Activated CD8-positive, alpha-beta memory T cell treated with anti-CD3 and anti-CD28 coated beads for 36 hours (primary cell): Measurements from ENCODE around the gene FAM20C. TPM values are rescaled to one million over a fixed set of nuclear protein-coding genes. Genes with fewer than 3 reads are reported as not detected.
"Not testable (repeated sequence)": the region's sequence is repeated elsewhere in the genome, so short reads cannot be mapped to it uniquely, and the experiment has no call there.

Experiments
- CTCF ChIA-PET: fragments of 350-600 bp; sonication (Branson Sonifier 250); formaldehyde crosslinking; loops from one replicate; lab custom pipeline; 2021; ENCODE audit warnings: antibody characterized with exemption; lab: Charles Lee
- POLR2A ChIA-PET: fragments of 350-600 bp; sonication (Branson Sonifier 250); formaldehyde crosslinking; loops from one replicate; lab custom pipeline; 2021; ENCODE audit warnings: antibody characterized with exemption; lab: Charles Lee
- total RNA-seq, 2 experiments: library from RNA; stranded (reverse); gene quantifications; one replicate each; pipeline ENCODE4 v1.2.3, GENCODE V29; 2021

FAM20C gene
- total RNA-seq, 2 experiments from 2014 or later: 0.74 to 1.5 TPM

DNA sequence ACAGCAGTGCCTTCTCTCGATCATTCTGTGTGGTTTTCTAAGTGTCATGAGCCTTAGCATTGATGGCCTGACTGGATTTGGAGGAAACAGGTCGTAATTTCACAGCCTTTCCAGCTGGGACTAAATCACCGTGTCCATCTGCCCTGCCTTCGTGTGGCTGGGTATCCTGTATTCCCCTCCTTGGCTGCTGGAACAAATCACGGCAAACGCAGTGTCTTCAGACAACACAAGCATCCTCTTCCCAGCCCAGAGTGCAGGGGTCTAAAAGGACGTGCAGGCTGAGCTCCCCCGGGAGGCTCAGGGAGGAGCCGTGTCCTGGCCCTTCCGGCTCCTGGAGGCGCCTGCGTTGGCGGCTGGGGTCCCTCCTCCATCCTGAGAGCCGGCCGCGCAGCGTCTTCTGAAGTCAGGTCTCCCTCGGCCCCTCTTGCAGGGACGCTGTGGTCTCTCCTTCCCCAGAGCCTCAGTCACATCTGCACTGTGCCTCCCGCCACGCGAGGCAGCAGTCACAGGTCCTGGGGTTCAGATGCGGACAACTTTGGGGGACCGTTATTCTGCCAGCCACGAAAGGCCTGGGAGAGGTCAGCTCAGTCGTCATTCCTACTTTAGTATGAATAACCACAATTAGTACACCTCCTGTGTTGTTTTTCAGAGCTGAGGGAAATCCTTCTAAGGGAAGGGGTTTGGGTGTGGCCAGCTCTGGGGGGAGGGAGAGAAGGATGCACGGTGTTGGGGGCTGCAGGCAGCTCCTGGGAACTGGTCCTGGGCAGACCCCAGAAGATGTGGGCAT is 41.1 kb downstream of the FAM20C start:
- ChIA-PET POLR2A (no interaction called here), CTCF (no interaction called here)

DNA sequence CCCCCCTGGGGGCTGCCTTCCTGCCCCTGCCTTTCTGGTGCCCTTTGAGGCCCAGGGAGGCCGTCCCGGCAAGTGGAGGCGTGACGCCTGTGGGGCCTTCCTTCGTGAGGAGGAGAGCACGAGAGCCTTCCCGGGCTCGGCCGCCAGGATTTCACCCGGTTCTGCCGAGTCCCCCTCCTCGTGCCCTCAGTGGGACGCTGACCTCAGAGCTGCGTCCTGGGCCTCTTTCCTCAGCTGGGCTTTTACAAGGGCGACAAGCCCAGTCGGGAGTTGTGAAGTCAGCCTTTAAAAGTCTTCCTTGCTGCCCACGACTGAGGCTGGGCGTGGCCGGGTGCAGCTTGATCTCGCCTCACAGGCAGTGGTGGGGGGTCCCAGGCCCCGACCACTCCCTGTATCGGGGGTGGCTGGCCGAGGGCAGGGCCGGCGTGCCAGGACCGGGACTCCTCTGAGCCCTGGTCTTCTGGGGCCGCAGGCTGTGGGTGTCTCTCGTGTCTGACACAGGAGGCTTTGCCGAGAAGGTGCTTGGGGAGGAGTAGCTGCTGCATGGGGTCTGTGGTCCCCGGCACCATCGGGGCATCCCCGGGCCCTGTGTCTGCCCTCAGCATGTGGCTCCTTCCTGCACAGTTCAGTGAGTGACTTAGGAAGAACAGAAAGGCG is 41.8 kb downstream of the FAM20C start:
- CTCF ChIA-PET: no interaction called here
- POLR2A ChIA-PET: no interaction called here

DNA sequence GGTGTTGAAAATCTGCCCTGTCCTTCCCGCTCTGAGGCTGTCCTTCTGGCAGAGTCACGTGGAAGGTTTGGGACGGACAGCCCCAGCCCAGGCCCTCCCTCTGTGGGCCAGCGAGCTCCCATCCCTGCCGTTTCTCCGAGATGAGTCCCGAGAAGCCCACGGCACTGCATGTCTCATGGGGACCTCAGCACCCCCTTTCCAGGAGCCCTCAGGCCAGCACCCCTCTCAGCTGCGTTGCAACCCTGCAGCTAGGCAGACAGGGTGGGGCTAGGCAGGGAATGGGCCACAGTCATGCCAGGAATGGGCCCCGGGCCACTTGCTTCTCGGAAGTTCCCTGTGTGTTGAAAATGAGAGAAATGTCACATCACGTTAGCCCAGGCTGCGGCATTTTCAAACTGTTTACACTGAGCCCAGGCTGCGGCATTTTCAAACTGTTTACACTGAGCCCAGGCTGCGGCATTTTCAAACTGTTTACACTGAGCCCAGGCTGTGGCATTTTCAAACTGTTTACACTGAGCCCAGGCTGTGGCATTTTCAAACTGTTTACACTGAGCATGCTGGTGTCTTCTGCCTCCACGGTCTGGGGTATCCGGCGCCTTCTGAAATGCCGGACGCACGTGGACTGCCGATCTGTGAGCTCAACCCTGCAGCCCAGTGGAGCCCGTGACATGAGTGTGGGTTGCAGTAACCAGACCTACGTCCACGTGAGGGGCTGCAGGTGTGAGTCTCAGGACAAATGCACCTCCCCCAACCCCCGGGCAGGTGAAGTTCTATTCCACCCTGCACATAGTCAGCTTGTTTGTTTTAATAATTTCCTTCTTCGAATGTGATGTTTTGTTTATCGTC is 42.6 kb downstream of the FAM20C start:
- POLR2A ChIA-PET: no interaction called here
- CTCF ChIA-PET: no interaction called here

DNA sequence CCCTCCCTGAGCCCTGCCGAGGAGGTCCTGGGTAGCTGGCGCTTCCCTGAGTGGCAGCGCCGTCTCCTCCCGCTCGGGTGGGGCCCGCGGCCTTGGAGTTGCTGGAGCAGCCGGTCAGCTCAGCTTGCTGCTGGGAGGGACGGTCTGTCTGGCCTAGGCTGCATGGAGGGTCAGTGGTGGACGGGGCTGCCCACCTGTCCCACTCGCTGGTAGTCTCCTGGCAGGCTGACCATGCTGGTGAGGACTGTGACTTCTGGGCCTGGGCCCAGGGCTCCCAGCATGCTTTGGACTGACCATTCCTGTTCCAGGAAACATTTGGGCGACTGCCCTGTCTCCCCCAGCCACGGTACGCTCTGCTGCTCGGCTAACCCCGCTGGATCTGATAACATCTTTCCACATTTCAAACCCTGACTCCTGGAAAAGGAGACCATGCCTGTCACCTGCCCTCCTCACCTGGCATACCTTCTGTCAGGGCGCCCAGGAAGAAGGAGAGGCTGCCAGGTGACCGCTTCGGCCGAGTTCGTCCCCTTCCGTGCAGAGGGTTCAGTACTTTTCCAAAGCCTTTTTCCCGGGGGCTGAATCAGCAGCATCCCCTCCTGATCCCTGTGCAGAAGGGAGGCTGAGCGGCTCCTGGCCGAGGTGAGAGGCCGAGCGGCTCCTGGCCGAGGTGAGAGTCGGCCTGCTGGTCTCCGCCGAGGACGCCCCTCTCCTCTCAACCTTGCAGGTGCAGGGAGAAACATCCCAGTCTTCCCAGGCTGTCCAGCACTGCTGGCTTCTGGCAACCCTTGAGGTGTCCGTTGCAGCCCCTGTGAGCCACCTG is 43.4 kb downstream of the FAM20C start:
- CTCF ChIA-PET: no interaction called here
- POLR2A ChIA-PET: no interaction called here

DNA sequence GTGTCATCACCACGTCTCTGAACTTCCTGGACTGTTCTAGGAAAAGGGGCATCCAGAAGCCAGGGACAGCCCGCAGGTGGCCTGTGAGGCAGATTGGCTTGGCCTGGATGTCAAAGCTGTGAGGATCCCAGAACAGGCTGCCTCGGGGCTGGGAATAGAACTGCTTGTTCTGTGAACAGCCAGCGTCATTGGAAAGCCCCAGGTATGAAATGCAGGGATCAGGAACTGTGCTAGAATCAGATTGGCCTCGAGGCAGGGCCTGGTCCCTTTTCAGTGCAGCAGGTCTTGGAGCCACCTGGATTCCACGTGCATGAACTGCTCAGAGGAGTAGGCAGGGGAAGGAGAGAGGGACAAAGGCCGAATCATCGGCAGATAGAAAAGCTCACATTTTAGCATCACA is 44.6 kb downstream of the FAM20C start:
- CTCF ChIA-PET: no interaction called here
- POLR2A ChIA-PET: no interaction called here

DNA sequence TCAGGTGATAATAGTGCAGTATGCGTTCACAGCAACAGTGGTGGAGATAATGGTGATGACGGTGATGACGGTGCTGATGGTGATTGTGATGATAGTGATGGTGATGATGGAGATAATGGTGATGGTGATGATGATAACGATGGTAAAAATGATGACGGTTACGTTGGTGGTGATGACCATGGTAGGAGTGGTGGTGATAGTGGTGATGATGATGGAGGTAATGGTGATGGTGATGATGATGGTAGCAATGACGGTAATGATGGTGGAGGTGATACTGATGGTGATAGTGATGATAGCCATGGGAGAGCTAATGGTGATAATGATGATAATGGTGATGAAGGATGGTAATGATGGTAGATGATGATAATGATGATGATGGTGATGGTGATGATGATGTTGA is 45.0 kb downstream of the FAM20C start:
- ChIA-PET POLR2A (no interaction called here), CTCF (no interaction called here)

DNA sequence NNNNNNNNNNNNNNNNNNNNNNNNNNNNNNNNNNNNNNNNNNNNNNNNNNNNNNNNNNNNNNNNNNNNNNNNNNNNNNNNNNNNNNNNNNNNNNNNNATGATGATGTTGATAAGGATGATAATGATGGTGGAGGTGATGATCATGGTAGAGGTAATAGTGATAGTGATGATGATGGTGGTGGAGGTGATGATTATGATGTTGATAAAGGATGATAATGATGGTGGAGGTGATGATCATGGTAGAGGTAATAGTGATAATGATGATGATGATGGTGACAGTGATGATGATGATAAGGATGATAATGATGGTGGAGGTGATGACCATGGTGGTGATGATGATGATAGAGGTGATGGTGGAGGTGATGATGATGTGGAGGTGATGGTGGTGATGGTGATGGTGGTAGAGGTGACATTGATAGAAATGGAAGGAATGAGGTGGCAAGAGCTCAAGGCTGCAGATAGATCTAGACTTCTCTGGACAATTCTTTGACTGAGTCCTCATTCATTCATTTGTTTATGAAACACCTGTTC is 47.8 kb downstream of the FAM20C start:
- ChIA-PET POLR2A (no interaction called here), CTCF (no interaction called here)

DNA sequence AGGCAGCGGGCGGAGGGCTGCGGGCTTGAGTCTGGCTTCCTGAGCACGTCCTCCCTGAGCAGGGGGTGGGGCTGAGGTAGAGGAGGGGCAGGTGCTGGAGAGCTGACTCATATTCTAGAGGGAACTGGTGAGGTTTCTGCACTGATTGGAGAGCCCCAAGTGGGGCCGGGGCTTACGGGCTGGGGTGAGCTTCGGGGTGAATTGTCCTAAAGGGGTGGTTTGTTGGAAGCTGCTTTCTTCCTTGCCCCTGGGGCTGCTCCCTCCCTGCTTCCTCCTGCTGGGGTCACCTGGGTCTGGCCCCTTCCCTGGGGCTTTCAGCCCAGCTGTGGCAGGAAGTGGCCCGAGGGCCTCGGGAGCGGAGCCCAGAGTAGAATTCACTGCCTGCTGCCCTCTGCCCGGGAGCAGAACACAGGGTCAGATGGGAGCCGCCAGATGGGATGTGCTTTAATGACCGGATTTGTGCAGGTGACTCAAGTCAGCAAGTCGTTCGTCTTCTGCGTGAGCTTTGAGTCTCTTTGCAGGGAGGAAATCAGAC is 48.6 kb downstream of the FAM20C start:
- ChIA-PET CTCF (no interaction called here), POLR2A (no interaction called here)

DNA sequence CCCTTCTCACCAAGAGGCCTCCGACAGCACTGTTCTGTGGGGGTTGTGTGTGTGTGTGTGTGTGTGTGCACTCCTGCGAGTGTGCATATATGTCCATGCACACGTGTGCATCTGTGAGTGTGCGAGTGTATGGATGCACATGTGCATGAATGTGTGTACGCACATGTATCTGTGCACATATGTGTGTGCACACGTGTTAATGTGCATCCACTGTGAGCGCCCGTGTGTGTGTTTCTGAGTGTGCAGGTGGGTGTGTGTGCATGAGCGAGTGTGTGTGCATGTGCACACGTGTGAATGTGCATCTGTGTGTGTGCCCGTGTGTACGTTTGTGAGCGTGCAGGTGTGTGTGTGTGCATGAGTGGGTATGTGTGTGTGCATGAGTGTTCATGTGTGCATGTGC is 49.1 kb downstream of the FAM20C start:
- POLR2A ChIA-PET: no interaction called here
- CTCF ChIA-PET: no interaction called here

DNA sequence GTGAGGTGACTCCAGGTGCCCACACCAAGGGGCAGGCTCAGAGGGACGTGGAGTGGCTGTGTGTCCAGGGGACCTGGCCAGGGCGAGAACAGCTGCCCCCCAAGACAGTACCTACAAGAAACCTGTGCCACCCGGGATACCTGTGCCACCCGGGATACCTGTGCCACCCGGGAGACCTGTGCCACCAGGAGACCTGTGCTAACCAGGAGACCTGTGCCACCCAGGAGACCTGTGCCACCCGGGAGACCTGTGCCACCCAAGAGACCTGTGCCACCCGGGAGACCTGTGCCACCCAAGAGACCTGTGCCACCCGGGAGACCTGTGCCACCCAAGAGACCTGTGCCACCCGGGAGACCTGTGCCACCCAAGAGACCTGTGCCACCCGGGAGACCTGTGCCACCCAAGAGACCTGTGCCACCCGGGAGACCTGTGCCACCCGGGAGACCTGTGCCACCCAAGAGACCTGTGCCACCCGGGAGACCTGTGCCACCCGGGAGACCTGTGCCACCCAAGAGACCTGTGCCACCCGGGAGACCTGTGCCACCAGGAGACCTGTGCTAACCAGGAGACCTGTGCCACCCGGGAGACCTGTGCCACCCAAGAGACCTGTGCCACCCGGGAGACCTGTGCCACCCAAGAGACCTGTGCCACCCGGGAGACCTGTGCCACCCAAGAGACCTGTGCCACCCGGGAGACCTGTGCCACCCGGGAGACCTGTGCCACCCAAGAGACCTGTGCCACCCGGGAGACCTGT is 50.6 kb downstream of the FAM20C start:
- POLR2A ChIA-PET, CTCF ChIA-PET: not testable (repeated sequence)

DNA sequence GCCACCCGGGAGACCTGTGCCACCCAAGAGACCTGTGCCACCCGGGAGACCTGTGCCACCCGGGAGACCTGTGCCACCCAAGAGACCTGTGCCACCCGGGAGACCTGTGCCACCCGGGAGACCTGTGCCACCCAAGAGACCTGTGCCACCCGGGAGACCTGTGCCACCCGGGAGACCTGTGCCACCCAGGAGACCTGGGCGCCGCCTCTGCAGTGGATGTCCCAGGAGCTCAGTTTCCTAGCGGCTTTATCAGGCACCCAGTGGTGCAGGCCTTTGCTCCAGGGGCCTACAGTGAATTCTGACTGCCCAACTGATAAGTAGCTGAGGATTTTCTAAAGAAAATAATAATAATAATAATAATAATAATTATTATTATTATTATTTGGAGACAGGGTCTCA is 51.2 kb downstream of the FAM20C start:
- POLR2A ChIA-PET, CTCF ChIA-PET: not testable (repeated sequence)

DNA sequence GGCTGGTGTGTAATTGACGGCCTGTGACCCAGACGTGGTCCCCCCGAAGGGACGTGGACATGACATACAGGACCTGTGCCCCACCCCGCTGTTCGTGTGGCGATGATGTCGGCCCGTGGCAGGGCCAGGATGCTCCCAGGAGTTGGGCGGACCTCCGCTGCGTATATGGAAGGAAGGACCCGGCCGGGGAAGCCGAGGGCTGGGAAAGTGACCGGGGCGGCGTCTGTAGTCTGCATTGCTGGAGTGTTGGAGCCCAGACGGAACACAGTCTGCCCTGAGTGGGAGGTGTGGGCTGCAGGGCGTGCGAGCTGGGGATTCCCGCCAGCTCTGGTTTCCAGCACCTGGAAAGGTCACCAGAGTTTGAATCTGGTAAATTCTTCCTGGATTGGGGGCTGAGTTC is 52.6 kb downstream of the FAM20C start:
- ChIA-PET CTCF (no interaction called here), POLR2A (no interaction called here)

DNA sequence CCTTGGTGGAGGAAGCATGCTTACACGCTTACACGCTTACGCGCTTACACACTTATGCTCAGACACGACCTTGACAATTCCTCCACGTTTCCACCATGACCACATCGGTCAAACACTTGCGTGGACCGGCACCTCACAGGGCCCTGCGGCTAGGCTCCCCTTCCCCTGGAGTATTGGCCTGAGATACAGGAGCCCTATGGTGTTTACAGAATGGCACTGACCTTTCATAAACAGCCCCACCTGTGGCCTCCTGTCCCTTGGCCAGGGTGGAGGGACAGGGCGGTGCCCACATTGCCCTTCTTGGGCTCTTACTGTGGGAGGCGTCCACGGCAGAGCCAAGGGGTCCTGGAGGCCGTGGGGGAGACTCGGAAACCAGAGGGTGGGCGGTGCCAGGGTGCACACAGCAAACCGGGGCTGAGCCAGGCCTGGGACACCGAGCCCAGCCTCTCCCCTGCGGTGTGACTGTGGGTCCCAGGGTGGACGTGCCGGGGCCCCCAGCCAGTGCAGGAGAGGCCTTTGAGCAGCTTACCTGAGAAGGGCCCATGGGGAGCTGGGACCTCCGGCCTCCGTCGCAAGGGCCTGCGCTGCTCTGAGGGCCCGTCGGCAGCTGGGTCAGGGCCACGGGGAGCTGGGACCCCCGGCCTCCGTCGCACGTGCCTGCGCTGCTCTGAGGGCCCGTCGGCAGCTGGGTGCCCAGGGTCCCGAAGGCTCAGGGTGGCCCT is 53.4 kb downstream of the FAM20C start:
- ChIA-PET POLR2A (no interaction called here), CTCF (no interaction called here)

DNA sequence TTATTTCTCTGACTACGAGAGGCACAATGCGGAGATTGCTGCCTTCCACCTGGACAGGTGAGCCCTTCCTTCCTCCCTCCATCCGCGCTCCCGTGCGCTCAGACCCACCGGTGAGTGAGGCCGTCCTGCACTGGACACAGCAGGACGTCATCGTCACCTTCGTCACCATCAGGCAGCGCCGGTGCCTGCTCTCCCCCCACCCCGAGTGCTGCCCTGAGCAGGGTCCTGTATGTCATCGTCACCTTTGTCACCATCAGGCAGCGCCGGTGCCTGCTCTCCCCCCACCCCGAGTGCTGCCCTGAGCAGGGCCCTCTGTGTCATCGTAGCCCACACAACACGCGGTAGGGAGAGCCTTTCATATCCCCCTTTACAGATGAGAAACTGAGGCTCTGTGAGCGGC is 54.1 kb downstream of the FAM20C start:
- CTCF ChIA-PET: no interaction called here
- POLR2A ChIA-PET: no interaction called here

DNA sequence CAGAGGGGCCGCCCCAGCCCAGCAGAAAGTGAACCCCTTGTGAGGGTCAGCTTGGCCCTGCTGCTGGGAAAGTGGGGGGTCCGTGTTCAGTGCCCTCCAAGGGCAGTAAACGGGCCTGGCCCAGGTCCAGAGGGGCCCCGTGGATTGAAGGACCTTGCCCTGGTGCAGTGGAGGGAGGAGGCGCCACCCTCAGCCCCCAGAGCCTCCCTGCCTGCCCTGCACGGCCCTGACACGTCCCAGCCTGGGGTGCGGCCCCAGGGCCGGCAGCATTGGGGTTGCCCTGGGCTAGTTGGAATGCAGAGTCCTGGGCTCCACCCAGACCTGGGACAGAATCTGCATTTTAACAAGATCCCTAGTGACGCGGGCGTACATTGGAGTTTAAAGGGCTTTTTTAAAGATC is 54.8 kb downstream of the FAM20C start:
- POLR2A ChIA-PET: no interaction called here
- CTCF ChIA-PET: no interaction called here

DNA sequence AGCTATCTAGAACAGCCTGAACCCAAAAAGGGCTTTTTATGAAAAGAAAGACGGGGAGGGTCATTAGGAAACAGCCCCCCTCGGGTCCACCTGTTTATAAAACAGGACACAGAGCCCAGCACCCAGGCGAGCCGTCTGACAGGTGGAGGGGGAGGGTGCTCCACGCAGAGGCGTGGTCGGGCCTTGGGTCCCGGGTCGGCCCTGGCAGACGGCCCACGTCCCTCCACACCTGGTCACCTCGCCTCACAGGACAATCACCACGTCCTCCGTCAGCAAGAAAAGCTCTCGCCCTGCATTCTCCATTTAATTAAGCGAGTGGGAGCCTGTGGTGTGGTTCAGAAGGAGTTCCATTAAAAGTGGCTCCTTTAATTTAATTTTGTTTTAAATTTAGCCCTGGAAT is 55.3 kb downstream of the FAM20C start:
- ChIA-PET CTCF (no interaction called here), POLR2A (no interaction called here)

DNA sequence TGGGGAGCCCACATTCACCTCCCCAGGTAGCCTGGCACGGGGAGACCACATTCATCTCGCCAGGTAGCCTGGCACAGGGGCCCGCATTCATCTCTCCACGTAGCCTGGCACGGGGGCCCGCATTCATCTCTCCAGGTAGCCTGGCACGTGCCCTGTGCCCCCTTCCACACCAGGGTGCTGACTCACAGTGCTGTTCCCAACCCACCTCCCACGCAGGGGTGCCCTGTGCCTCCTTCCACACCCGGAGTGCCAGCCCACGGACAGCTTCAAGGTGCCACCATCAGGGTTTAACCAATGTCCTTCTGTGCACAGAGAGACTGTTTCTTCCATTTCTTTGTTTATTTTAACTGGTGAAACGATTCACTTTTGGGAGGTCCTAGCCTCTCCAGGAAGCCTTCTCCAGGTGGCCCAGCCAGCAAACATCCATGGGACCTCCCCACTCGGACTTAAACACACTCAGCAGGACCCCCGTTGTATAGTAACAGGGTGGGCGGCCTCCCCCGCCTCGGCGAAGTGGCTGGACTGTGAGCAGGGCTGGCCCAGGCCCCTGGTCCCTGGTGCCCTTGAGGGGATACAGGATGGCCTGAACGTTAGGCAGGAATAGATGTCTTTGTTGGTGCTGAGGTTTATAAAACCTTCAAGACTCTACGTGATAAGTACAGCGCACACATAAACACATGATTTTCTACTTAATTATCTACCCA is 56.5 kb downstream of the FAM20C start:
- ChIA-PET CTCF (no interaction called here), POLR2A (no interaction called here)
